NCI-H2196 treated with DMSO at 0.1 percent for 48 hours (cell line): Measurements from ENCODE around the gene SLC41A2.
A peak's percentile ranks its signal among the peaks of the same experiment; 100 is the strongest.
"Not testable (repeated sequence)": the region's sequence is repeated elsewhere in the genome, so short reads cannot be mapped to it uniquely, and the experiment has no call there.

Experiments used
- DNase-seq: peaks from one replicate; lab custom pipeline; 2025; ENCODE audit not compliant: unreplicated experiment; lab: John Stamatoyannopoulos, UW

SLC41A2 gene

DNA sequence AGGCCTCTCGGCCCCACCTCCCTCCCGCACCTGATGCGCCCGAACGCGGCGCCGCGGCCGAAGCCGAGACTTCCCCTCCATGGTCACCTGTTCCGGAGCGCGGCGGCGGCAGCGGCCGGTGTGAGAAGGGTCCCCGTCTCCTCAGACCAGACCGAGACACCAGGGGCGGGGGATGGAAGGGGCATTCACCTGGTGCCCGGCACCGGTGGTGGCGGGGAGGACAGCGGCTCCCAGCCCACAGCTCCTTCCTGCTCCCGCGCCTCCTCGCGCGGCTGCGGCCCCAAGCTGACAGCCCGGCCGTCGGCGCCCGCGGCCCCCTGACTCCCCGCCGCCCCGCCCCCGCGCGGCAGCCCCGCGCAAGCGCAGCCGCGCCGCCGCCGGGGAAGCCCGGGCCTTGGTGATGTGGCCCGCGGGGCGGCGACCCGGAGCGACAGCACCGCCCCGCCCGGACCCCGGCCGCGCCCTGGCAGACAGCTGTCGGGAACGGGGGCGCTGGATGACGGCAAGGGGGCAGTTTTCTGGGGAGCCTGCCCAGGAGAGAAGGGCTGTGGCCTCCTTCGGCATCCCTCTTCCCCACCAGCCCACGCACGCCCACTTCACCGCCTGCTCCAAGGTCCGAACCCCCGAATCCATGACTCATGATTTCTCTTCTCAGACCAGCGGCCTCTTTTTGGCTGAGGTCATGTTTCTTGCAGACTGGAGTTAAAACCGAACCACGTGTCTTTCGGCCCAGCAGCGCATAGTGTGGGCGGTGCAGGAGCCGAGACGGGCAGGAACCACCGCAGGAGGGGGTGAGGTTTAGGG, at the start of gene SLC41A2:
SLC41A2 (minus strand) TSS at position 290 of the 804 bp plus-strand sequence. CDS start 29,763 bp downstream, outside the sequence.
- peak; percentile 89 for DNase-seq

DNA sequence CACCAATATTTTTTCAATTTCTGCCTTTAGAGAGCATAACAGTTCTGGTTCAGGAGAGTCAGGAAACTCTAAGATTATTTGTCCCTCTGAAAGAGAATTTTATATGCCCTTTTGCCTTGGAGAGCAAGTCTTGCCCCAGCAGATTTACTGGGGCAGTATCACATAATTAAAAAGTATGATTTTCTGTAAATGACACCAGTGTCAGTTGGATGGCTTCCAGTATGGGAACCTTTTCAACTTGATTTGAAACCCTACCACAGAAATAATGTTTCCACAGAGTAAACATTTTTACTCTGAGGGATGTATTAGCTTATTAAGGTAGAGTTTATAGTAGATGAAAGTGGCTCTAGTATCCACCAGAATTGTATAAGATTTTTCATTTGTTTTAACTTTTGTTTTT, 43.4 kb upstream of the SLC41A2 start:
- no peak for DNase-seq

GRCh38 chr12:104999347-104999685, 41.2 kb upstream of the SLC41A2 start:
- DNase-seq: no peak

DNA sequence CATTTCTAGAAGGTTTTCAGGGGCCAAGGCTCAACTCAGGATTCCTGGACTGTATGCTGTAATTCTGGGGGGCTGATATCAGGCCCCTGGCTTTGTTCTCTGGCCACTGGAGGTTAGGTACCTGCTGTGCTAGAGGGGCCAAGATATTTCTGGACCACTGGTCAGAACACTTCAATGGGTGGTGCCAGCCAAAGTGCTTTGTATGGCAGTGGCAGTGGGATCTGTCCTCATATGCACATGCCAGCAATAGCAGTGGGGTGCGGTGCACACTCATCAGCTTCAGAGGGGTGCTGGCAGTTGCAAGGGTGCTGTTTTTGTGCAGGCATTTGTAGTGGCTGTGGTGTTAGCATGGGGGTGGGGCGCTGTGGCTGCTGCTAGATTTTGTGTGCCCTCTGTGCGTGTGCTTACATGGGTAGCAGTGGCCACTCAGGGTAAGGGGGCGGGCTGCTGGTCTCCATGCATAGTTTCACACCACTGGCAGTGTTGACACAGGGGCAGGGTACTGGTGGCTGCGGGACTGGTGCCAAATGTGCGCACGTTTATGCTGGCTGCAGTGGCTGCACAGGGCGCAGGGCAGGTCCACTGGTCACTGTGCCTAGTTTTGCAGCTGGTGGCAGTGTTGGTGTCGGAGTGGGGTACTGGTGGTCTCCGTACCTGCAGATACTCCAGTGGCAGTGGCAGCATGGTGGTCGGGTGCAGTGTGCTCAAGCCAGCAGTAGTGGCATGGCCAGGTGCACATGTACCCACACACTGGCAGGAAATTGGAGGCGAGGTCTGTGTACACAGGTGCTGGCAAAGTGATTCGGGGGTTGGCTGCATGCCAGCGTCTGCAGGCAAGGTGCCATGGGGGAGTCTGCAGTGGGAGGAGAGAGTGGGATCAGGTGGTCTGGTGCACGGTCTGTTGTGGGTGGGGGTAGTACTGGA, 40.6 kb upstream of the SLC41A2 start:
- peak; percentile 62 for DNase-seq

DNA sequence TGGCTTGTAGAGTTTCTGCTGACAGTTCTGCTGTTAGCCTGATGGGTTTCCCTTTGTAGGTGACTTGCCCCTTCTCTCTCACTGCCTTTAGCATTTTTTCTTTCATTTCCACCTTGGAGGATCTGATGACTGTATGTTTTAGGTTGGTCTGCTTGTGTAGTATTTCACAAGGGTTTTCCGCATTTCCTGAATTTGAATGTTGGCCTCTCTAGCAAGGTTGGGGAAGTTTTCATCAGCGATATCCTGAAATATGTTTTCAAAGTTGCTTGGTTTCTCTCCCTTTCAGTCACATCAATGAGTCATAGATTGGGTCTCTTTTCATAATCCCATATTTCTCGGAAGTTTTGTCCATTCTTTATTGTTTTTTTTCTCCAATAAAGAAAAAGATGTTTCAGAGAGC, 39.5 kb upstream of the SLC41A2 start:
- no peak for DNase-seq

- DNase-seq: no peak
These were observed 36.2 kb upstream of the SLC41A2 start for GRCh38 chr12:104994336-104994735.

DNA sequence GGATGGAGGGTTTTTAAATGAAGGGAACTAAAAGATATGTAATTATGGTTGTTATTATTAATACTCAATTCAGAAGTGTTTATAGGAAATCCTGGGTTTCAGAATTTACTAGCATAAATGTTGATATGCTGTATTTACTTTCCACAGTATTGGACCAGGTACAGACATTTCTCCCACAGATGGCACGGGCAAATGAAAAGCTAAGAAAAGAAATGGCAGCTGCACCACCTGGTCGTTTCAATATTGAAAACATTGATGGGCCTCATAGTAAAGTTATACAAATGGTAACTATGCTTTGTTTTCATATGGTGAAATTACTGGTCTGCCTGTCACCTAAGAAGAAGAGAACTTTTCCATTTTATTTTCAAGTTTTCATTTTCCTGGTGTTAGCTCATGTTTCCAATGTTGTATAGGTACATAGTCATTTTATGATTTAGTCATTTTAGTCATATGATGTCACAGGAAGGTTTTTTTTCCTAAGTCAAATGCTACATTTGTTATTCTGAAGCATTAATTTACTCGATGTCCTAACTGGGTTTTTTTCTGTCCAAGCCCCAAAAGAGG, 33.6 kb upstream of the SLC41A2 start:
- DNase-seq: no peak

GRCh38 chr12:104990950-104991349, 32.9 kb upstream of the SLC41A2 start:
- no peak for DNase-seq

DNA sequence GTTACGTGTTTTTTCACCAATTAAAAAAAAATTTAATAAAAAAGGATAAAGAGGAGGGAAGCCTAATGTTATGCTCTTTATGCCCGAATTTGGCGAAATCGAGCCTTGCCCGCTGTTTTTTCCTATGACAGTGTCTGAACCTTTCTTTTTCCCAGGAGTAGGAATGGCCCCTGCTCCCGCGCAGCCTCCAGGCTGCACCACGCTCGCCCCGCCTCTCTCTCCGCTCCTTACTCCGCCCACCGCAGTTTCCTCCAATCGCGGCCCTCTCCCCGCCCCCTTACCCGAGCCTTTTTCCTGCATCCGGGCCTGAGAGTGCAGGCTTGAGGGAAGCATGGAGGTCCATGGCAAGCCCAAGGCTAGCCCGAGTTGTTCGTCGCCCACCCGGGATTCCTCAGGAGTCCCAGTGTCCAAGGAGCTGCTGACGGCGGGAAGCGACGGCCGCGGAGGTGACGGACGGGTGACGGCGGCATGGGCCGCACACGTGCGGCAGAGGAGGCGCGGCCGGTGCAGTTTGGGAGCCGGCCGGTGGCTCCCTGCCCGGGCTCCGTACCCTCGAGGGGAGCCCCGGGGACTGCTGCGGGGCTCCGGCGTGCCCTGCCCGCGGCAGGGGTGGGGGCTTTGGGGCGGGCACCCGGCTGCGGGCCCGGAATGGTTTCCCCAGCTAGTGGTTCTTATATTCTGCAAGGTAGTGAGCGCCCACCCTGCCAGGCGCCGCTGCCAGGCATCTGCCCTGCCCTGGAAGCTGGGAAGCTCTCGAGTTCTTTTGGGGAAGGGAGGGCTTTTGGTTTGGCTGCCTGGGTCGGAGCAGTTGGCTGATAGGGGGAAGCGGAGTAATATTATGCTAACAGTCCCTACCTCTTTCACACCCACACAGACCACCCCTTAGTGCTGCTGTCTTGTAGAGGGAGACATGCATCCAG, 28.2 kb upstream of the SLC41A2 start, which contains the start of gene NOPCHAP1:
NOPCHAP1 (plus strand) TSS at position 295 of the 920 bp plus-strand sequence; CDS start at position 332, 37 bp downstream.
- peak; percentile 92 for DNase-seq

GRCh38 chr12:104985206-104985605, 27.1 kb upstream of the SLC41A2 start:
- DNase-seq: no peak

- not testable (repeated sequence) for DNase-seq
These were observed 19.6 kb upstream of the SLC41A2 start for GRCh38 chr12:104977688-104978087.

DNA sequence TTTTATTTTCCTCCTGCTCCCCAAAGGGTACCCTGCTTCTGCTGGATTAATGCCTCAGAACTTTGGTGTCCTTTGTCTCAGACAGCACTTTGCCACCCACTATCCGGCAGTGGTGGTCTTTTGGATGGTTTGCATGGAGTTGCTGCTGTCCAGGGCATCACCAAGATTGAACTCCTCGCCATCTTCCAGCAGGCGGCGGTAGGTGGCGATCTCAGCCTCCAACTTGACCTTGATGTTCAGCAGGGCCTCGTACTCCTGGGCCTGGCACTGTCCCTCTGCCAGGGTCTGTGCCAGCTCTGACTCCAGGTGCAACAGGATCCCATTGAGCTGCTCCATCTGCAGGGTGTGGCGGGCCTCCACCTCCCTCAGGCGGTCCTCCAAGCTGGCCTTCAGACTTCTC, 18.6 kb upstream of the SLC41A2 start:
- no peak for DNase-seq

- DNase-seq: no peak
These were observed 17.7 kb upstream of the SLC41A2 start for GRCh38 chr12:104975587-104976343.

DNA sequence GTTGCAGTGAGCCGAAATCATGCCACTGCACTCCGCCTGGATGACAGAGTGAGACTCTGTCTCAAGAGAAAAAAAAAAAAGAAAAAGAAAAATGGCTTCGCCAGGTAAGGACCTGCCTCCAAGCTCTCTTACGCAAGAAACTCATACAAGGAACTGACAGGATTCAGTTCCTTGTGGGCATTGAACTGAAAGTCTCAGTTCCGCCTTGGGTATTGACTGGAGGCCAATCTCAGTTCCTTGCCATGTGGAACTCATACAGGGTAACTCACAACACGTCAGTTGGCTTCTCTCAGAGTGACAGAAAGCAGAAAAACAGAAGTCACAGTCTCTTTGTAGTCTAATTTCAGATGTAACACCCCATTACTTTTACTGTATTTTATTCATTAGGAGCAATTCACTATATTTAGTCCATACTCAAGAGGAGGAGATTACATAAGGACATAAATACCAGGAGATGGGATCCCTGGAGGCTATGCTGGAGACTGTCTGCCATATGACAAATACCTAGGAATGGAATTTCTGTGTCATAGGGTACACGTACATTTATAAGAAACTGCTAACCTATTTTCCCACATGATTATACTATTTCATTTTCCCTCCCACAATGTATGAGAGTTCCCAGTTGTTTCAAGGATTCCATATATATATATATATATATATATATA, 16.7 kb upstream of the SLC41A2 start:
- DNase-seq: no peak

- no peak for DNase-seq
These were observed 15.2 kb upstream of the SLC41A2 start for GRCh38 chr12:104973250-104973649.

DNA sequence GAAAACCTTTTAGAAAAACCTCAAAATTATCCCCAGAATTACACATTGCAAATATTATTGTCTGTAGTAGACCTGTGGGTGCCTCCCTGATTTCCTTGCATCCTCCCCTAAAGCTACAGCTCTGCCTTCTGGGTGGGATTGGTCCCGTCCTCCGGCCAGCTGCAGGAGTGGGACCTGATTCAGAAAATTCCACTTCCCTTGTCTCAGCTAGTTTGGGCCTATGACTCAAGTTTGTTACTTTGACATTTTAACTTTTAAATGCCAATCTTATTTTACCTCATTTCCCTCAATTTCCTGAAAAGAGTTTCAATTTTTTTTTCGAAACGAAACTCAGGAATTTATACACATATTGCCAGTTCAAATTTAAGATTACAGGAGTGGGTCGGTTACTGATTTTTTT, 13.2 kb upstream of the SLC41A2 start:
- DNase-seq: no peak

DNA sequence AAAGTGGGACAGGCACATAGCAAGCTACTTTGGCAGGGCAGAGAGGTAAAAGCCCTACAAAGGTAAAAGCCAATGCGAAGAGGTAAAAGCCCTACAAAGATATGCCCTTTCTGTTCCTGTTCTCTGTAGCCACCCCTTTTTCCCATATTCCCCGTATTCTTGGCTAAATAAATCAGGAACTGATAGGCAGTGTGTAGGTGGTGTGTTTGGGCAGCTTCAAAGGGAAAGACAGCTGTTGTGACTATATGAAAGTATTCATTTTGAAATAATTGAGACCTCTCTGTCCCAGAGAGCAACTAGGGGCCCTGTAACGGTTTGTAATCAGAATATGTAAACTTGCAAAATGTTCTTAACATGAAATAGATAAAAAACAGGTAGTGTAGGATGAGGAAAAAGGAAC, 11.3 kb upstream of the SLC41A2 start:
- no peak for DNase-seq

DNA sequence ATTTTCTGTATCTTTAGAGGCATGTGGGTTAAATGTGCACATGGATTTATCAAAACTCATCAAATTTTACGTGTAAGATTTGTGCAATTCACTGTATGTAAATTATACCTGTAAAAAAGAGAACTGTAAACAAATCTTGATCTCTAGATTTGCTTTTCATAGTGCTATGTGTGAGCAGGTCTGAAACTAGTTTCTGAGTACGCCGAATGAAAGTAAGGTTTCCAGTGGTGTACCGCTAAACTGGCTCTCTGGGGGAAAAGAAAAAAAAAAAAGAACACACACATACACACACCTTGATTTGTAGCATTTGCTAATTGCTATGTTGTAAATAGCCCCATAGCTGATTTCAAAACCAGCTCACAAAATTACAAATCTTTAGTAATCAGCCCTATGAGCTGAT, 8.6 kb upstream of the SLC41A2 start:
- no peak for DNase-seq

- no peak for DNase-seq
These were observed 6.7 kb upstream of the SLC41A2 start for GRCh38 chr12:104964856-104965205.
